ENCODE measurements around the gene CTRB1.
"Not testable (repeated sequence)": the region's sequence is repeated elsewhere in the genome, so short reads cannot be mapped to it uniquely, and the experiment has no call there.

CTRB1 gene

GRCh38 chr16:75239542-75240122, 20.8 kb downstream of the CTRB1 start:
- in situ Hi-C loops (cut with MboI; ENCODE audit: low sequenced_read_pairs), result no loop called here

- in situ Hi-C loops (cut with MboI; ENCODE audit: low sequenced_read_pairs), result not testable (repeated sequence)
Observed at GRCh38 chr16:75240633-75241032, 21.8 kb downstream of the CTRB1 start.

GRCh38 chr16:75241412-75241811, 22.6 kb downstream of the CTRB1 start:
- in situ Hi-C loops (cut with MboI; ENCODE audit: low sequenced_read_pairs), result no loop called here

- in situ Hi-C loops (cut with MboI; ENCODE audit: low sequenced_read_pairs), result no loop called here
Observed at GRCh38 chr16:75241955-75242354, 23.2 kb downstream of the CTRB1 start.

- in situ Hi-C loops (cut with MboI; ENCODE audit: low sequenced_read_pairs), result not testable (repeated sequence)
Observed at GRCh38 chr16:75242436-75243078, 23.8 kb downstream of the CTRB1 start.

GRCh38 chr16:75243667-75244224, 25.0 kb downstream of the CTRB1 start:
- in situ Hi-C loops (cut with MboI; ENCODE audit: low sequenced_read_pairs), result no loop called here

- in situ Hi-C loops (cut with MboI; ENCODE audit: low sequenced_read_pairs), result no loop called here
Observed at GRCh38 chr16:75244225-75244809, 25.5 kb downstream of the CTRB1 start.

GRCh38 chr16:75244844-75245758, 26.3 kb downstream of the CTRB1 start:
- in situ Hi-C loops (cut with MboI; ENCODE audit: low sequenced_read_pairs), result no loop called here

GRCh38 chr16:75246504-75247205, 27.9 kb downstream of the CTRB1 start:
- in situ Hi-C loops (cut with MboI; ENCODE audit: low sequenced_read_pairs), result no loop called here

GRCh38 chr16:75247249-75247648, 28.5 kb downstream of the CTRB1 start:
- in situ Hi-C loops (cut with MboI; ENCODE audit: low sequenced_read_pairs), result no loop called here

- in situ Hi-C loops (cut with MboI; ENCODE audit: low sequenced_read_pairs), result no loop called here
Observed at GRCh38 chr16:75248142-75248535, 29.4 kb downstream of the CTRB1 start.

GRCh38 chr16:75248536-75249380, 30.0 kb downstream of the CTRB1 start:
- in situ Hi-C loops (cut with MboI; ENCODE audit: low sequenced_read_pairs), result no loop called here

GRCh38 chr16:75249441-75249840, 30.7 kb downstream of the CTRB1 start:
- in situ Hi-C loops (cut with MboI; ENCODE audit: low sequenced_read_pairs), result no loop called here

- in situ Hi-C loops (cut with MboI; ENCODE audit: low sequenced_read_pairs), result no loop called here
Observed at GRCh38 chr16:75250089-75250808, 31.5 kb downstream of the CTRB1 start.

GRCh38 chr16:75250809-75251279, 32.1 kb downstream of the CTRB1 start:
- in situ Hi-C loops (cut with MboI; ENCODE audit: low sequenced_read_pairs), result no loop called here

- in situ Hi-C loops (cut with MboI; ENCODE audit: low sequenced_read_pairs), result no loop called here
Observed at GRCh38 chr16:75251280-75252048, 32.7 kb downstream of the CTRB1 start, which contains the start of gene BCAR1. Gene BCAR1 (minus strand): TSS chr16:75251624. CDS start chr16:75251482, 142 bp downstream.

- in situ Hi-C loops (cut with MboI; ENCODE audit: low sequenced_read_pairs), result no loop called here
Observed at GRCh38 chr16:75252049-75252864, 33.5 kb downstream of the CTRB1 start.

Measured in hTERT RPE-1 (cell line).